ENCODE data around the gene MBD3L5.
"Not testable (repeated sequence)": the region's sequence is repeated elsewhere in the genome, so short reads cannot be mapped to it uniquely, and the experiment has no call there.

MBD3L5 gene

GRCh38 chr19:7030278-7030677, at the start of gene MBD3L5:
TSS of gene MBD3L5 (plus strand) at chr19:7030578. CDS start at chr19:7030612, 34 bp downstream.
- in situ Hi-C loops (cut with HindIII; ENCODE audit: low pct_ligation_motif_present, low pct_unique_long_range_greater_than_20kb, low sequenced_read_pairs); DNase-seq: not testable (repeated sequence)

GRCh38 chr19:6983448-6983847, 46.9 kb upstream of the MBD3L5 start:
- in situ Hi-C loops (cut with HindIII; ENCODE audit: low pct_ligation_motif_present, low pct_unique_long_range_greater_than_20kb, low sequenced_read_pairs), result no loop called here
- no peak for DNase-seq

GRCh38 chr19:6987850-6988249, 42.5 kb upstream of the MBD3L5 start:
- DNase-seq, result no peak
- in situ Hi-C loops (cut with HindIII; ENCODE audit: low pct_ligation_motif_present, low pct_unique_long_range_greater_than_20kb, low sequenced_read_pairs), result no loop called here

- no peak for DNase-seq
Observed at GRCh38 chr19:6988257-6988656, 42.1 kb upstream of the MBD3L5 start.

GRCh38 chr19:6995054-6995453, 35.3 kb upstream of the MBD3L5 start:
- DNase-seq, result no peak
- in situ Hi-C loops (cut with HindIII; ENCODE audit: low pct_ligation_motif_present, low pct_unique_long_range_greater_than_20kb, low sequenced_read_pairs), result no loop called here

More at GRCh38 chr19:6988257-6988656, 42.1 kb upstream of the MBD3L5 start:
- in situ Hi-C loops (cut with HindIII; ENCODE audit: low pct_ligation_motif_present, low pct_unique_long_range_greater_than_20kb, low sequenced_read_pairs), result no loop called here

- no peak for DNase-seq
- in situ Hi-C loops (cut with HindIII; ENCODE audit: low pct_ligation_motif_present, low pct_unique_long_range_greater_than_20kb, low sequenced_read_pairs), result no loop called here
Observed at GRCh38 chr19:6996810-6997209, 33.6 kb upstream of the MBD3L5 start.

GRCh38 chr19:6997679-6998445, 32.5 kb upstream of the MBD3L5 start:
- DNase-seq, result no peak
- in situ Hi-C loops (cut with HindIII; ENCODE audit: low pct_ligation_motif_present, low pct_unique_long_range_greater_than_20kb, low sequenced_read_pairs), result no loop called here

- DNase-seq, result no peak
- in situ Hi-C loops (cut with HindIII; ENCODE audit: low pct_ligation_motif_present, low pct_unique_long_range_greater_than_20kb, low sequenced_read_pairs), result no loop called here
Observed at GRCh38 chr19:6999933-7000332, 30.4 kb upstream of the MBD3L5 start.

- in situ Hi-C loops (cut with HindIII; ENCODE audit: low pct_ligation_motif_present, low pct_unique_long_range_greater_than_20kb, low sequenced_read_pairs), result no loop called here
- DNase-seq, result no peak
Observed at GRCh38 chr19:7000333-7000732, 30.0 kb upstream of the MBD3L5 start.

GRCh38 chr19:7000816-7001215, 29.6 kb upstream of the MBD3L5 start:
- in situ Hi-C loops (cut with HindIII; ENCODE audit: low pct_ligation_motif_present, low pct_unique_long_range_greater_than_20kb, low sequenced_read_pairs), result no loop called here

GRCh38 chr19:7004313-7004931, 26.0 kb upstream of the MBD3L5 start:
- in situ Hi-C loops (cut with HindIII; ENCODE audit: low pct_ligation_motif_present, low pct_unique_long_range_greater_than_20kb, low sequenced_read_pairs), result no loop called here
- DNase-seq, result peak; percentile 12

More at GRCh38 chr19:7000816-7001215, 29.6 kb upstream of the MBD3L5 start:
- DNase-seq, result no peak

- no peak for DNase-seq
- in situ Hi-C loops (cut with HindIII; ENCODE audit: low pct_ligation_motif_present, low pct_unique_long_range_greater_than_20kb, low sequenced_read_pairs), result no loop called here
Observed at GRCh38 chr19:7006135-7006704, 24.2 kb upstream of the MBD3L5 start.

- no peak for DNase-seq
- in situ Hi-C loops (cut with HindIII; ENCODE audit: low pct_ligation_motif_present, low pct_unique_long_range_greater_than_20kb, low sequenced_read_pairs), result no loop called here
Observed at GRCh38 chr19:7007859-7008258, 22.5 kb upstream of the MBD3L5 start.

GRCh38 chr19:7010722-7011593, 19.4 kb upstream of the MBD3L5 start:
- in situ Hi-C loops (cut with HindIII; ENCODE audit: low pct_ligation_motif_present, low pct_unique_long_range_greater_than_20kb, low sequenced_read_pairs), result no loop called here
- DNase-seq, result no peak

GRCh38 chr19:7013678-7014077, 16.7 kb upstream of the MBD3L5 start:
- no peak for DNase-seq
- in situ Hi-C loops (cut with HindIII; ENCODE audit: low pct_ligation_motif_present, low pct_unique_long_range_greater_than_20kb, low sequenced_read_pairs), result no loop called here

- in situ Hi-C loops (cut with HindIII; ENCODE audit: low pct_ligation_motif_present, low pct_unique_long_range_greater_than_20kb, low sequenced_read_pairs), result no loop called here
- no peak for DNase-seq
Observed at GRCh38 chr19:7018828-7019227, 11.6 kb upstream of the MBD3L5 start.

GRCh38 chr19:7021331-7021730, 9.0 kb upstream of the MBD3L5 start, which contains the start of gene MBD3L2B:
TSS of gene MBD3L2B (minus strand) at chr19:7021431. CDS start at chr19:7021397, 34 bp downstream.
- in situ Hi-C loops (cut with HindIII; ENCODE audit: low pct_ligation_motif_present, low pct_unique_long_range_greater_than_20kb, low sequenced_read_pairs); DNase-seq: not testable (repeated sequence)

- DNase-seq; in situ Hi-C loops (cut with HindIII; ENCODE audit: low pct_ligation_motif_present, low pct_unique_long_range_greater_than_20kb, low sequenced_read_pairs): not testable (repeated sequence)
Observed at GRCh38 chr19:7028790-7029189, 1.6 kb upstream of the MBD3L5 start.

GRCh38 chr19:7040079-7040478, 9.7 kb downstream of the MBD3L5 start, which contains the start of gene MBD3L4:
TSS of gene MBD3L4 (minus strand) at chr19:7040179. CDS start at chr19:7040144, 35 bp downstream.
- DNase-seq; in situ Hi-C loops (cut with HindIII; ENCODE audit: low pct_ligation_motif_present, low pct_unique_long_range_greater_than_20kb, low sequenced_read_pairs): not testable (repeated sequence)
